ENCODE data around the gene TMEM225B.

DNA sequence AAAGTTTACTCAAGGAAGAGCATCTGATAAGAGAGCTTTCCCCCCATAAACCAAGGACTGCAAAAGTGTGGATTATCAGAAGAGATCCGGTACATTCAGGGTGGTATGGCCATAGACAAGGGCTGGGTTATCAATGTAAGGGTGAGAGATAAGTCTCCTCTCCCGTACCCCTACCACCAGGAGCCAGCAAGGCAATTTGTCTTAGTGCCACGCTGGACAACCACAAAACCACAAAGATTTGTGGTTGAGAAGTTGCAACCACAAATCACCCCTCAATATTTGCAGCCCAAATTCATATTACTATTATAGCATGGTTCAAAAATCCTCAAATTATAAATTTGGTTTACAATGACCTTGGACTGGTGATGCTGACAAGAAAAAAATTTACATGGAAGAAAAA is 16.4 kb downstream of the TMEM225B start:
- TF ChIP-seq POLR2A (IDR thresholded peaks at IDR 0.05; ENCODE audit: low read length) (no peak), GATA1 (IDR thresholded peaks at IDR 0.05; ENCODE audit: low read depth, low read length) (no peak)

Measured in erythroblast (primary cell).